ENCODE results near the gene EXPH5.
"Not testable (repeated sequence)": the region's sequence is repeated elsewhere in the genome, so short reads cannot be mapped to it uniquely, and the experiment has no call there.

The EXPH5 gene

GRCh38 chr11:108589136-108589535, 4.4 kb downstream of the EXPH5 start:
- Mint-ChIP-seq H3K9me3 (ENCODE audit: low read depth) (no peaks in the 10 kb centered on the region), H3K4me1 (ENCODE audit: low read depth) (peaks cover 17% of the 10 kb centered on the region), H3K27ac (no peak overlapping the region), H3K27me3 (no peaks in the 10 kb centered on the region), H3K36me3 (peaks cover 2% of the 10 kb centered on the region), H3K4me3 (no peak overlapping the region)

- no peak overlapping the region for H3K4me3 Mint-ChIP-seq
- H3K27me3 Mint-ChIP-seq: no peaks in the 10 kb centered on the region
- no peak overlapping the region for H3K27ac Mint-ChIP-seq
- H3K36me3 Mint-ChIP-seq: peaks cover 2% of the 10 kb centered on the region
- peaks cover 12% of the 10 kb centered on the region for H3K4me1 Mint-ChIP-seq (ENCODE audit: low read depth)
- H3K9me3 Mint-ChIP-seq (ENCODE audit: low read depth): no peaks in the 10 kb centered on the region
These were observed 5.3 kb downstream of the EXPH5 start for GRCh38 chr11:108588287-108588686.

- Mint-ChIP-seq H3K4me3 (no peak overlapping the region), H3K4me1 (ENCODE audit: low read depth) (peaks cover 3% of the 10 kb centered on the region), H3K9me3 (ENCODE audit: low read depth) (no peaks in the 10 kb centered on the region), H3K27me3 (no peaks in the 10 kb centered on the region), H3K36me3 (peaks cover 2% of the 10 kb centered on the region), H3K27ac (no peak overlapping the region)
These were observed 6.5 kb downstream of the EXPH5 start for GRCh38 chr11:108587109-108587508.

- Mint-ChIP-seq H3K27me3 (no peaks in the 10 kb centered on the region), H3K9me3 (ENCODE audit: low read depth) (no peaks in the 10 kb centered on the region), H3K4me3 (no peak overlapping the region), H3K27ac (no peak overlapping the region), H3K36me3 (peaks cover 2% of the 10 kb centered on the region), H3K4me1 (ENCODE audit: low read depth) (no peaks in the 10 kb centered on the region)
These were observed 7.0 kb downstream of the EXPH5 start for GRCh38 chr11:108586600-108586999.

- H3K4me1 Mint-ChIP-seq (ENCODE audit: low read depth); H3K27ac Mint-ChIP-seq; H3K4me3 Mint-ChIP-seq; H3K27me3 Mint-ChIP-seq; H3K36me3 Mint-ChIP-seq; H3K9me3 Mint-ChIP-seq (ENCODE audit: low read depth): not testable (repeated sequence)
These were observed 7.4 kb downstream of the EXPH5 start for GRCh38 chr11:108586185-108586584.

GRCh38 chr11:108584973-108585372, 8.6 kb downstream of the EXPH5 start:
- no peaks in the 10 kb centered on the region for H3K9me3 Mint-ChIP-seq (ENCODE audit: low read depth)
- peaks cover 2% of the 10 kb centered on the region for H3K27me3 Mint-ChIP-seq
- no peak overlapping the region for H3K27ac Mint-ChIP-seq
- H3K36me3 Mint-ChIP-seq: peaks cover 2% of the 10 kb centered on the region
- no peak overlapping the region for H3K4me3 Mint-ChIP-seq
- no peaks in the 10 kb centered on the region for H3K4me1 Mint-ChIP-seq (ENCODE audit: low read depth)

GRCh38 chr11:108580645-108581044, 12.9 kb downstream of the EXPH5 start:
- Mint-ChIP-seq H3K36me3 (peaks cover 2% of the 10 kb centered on the region), H3K27me3 (peaks cover 3% of the 10 kb centered on the region), H3K4me3 (no peak overlapping the region), H3K4me1 (ENCODE audit: low read depth) (no peaks in the 10 kb centered on the region), H3K9me3 (ENCODE audit: low read depth) (peaks cover 10% of the 10 kb centered on the region), H3K27ac (no peak overlapping the region)

- Mint-ChIP-seq H3K27ac (no peak overlapping the region), H3K4me3 (no peak overlapping the region), H3K4me1 (ENCODE audit: low read depth) (no peaks in the 10 kb centered on the region), H3K27me3 (peaks cover 3% of the 10 kb centered on the region), H3K36me3 (peaks cover 2% of the 10 kb centered on the region), H3K9me3 (ENCODE audit: low read depth) (peaks cover 14% of the 10 kb centered on the region)
These were observed 13.5 kb downstream of the EXPH5 start for GRCh38 chr11:108580043-108580442.

- Mint-ChIP-seq H3K36me3 (peaks cover 6% of the 10 kb centered on the region), H3K4me1 (ENCODE audit: low read depth) (peaks cover 5% of the 10 kb centered on the region), H3K4me3 (no peak overlapping the region), H3K27ac (no peak overlapping the region), H3K9me3 (ENCODE audit: low read depth) (peaks cover 17% of the 10 kb centered on the region), H3K27me3 (peaks cover 3% of the 10 kb centered on the region)
These were observed 17.0 kb downstream of the EXPH5 start for GRCh38 chr11:108576523-108576922.

GRCh38 chr11:108574675-108575074, 18.9 kb downstream of the EXPH5 start:
- Mint-ChIP-seq H3K27me3 (no peaks in the 10 kb centered on the region), H3K9me3 (ENCODE audit: low read depth) (peaks cover 17% of the 10 kb centered on the region), H3K4me3 (no peak overlapping the region), H3K36me3 (peaks cover 6% of the 10 kb centered on the region), H3K4me1 (ENCODE audit: low read depth) (peaks cover 10% of the 10 kb centered on the region), H3K27ac (no peak overlapping the region)

- Mint-ChIP-seq H3K27ac (no peak overlapping the region), H3K4me3 (no peak overlapping the region), H3K27me3 (no peaks in the 10 kb centered on the region), H3K4me1 (ENCODE audit: low read depth) (peaks cover 10% of the 10 kb centered on the region), H3K9me3 (ENCODE audit: low read depth) (peaks cover 6% of the 10 kb centered on the region), H3K36me3 (peaks cover 4% of the 10 kb centered on the region)
These were observed 22.6 kb downstream of the EXPH5 start for GRCh38 chr11:108571001-108571400.

GRCh38 chr11:108569896-108570295, 23.7 kb downstream of the EXPH5 start:
- Mint-ChIP-seq H3K9me3 (ENCODE audit: low read depth) (peaks cover under 1% of the 10 kb centered on the region), H3K4me3 (no peak overlapping the region), H3K36me3 (peaks cover 2% of the 10 kb centered on the region), H3K27ac (no peak overlapping the region), H3K4me1 (ENCODE audit: low read depth) (peaks cover 10% of the 10 kb centered on the region), H3K27me3 (no peaks in the 10 kb centered on the region)

- H3K9me3 Mint-ChIP-seq (ENCODE audit: low read depth): no peaks in the 10 kb centered on the region
- no peak overlapping the region for H3K27ac Mint-ChIP-seq
- no peaks in the 10 kb centered on the region for H3K36me3 Mint-ChIP-seq
- no peaks in the 10 kb centered on the region for H3K27me3 Mint-ChIP-seq
- no peak overlapping the region for H3K4me3 Mint-ChIP-seq
- peaks cover 10% of the 10 kb centered on the region for H3K4me1 Mint-ChIP-seq (ENCODE audit: low read depth)
These were observed 25.2 kb downstream of the EXPH5 start for GRCh38 chr11:108568195-108568858.

- no peaks in the 10 kb centered on the region for H3K36me3 Mint-ChIP-seq
- no peaks in the 10 kb centered on the region for H3K9me3 Mint-ChIP-seq (ENCODE audit: low read depth)
- H3K4me3 Mint-ChIP-seq: no peak overlapping the region
- H3K27ac Mint-ChIP-seq: no peak overlapping the region
- H3K27me3 Mint-ChIP-seq: no peaks in the 10 kb centered on the region
- H3K4me1 Mint-ChIP-seq (ENCODE audit: low read depth): no peaks in the 10 kb centered on the region
These were observed 27.9 kb downstream of the EXPH5 start for GRCh38 chr11:108565653-108566052.

GRCh38 chr11:108562746-108563581, 30.6 kb downstream of the EXPH5 start:
- H3K27me3 Mint-ChIP-seq: no peaks in the 10 kb centered on the region
- no peaks in the 10 kb centered on the region for H3K9me3 Mint-ChIP-seq (ENCODE audit: low read depth)
- H3K4me3 Mint-ChIP-seq: no peak overlapping the region
- peaks cover 24% of the 10 kb centered on the region for H3K4me1 Mint-ChIP-seq (ENCODE audit: low read depth)
- no peaks in the 10 kb centered on the region for H3K36me3 Mint-ChIP-seq
- no peak overlapping the region for H3K27ac Mint-ChIP-seq
